Activated CD4-positive, alpha-beta T cell treated with anti-CD3 and anti-CD28 coated beads for 48 hours (primary cell): ENCODE measurements around the gene OGG1.
"Not testable (repeated sequence)": the region's sequence is repeated elsewhere in the genome, so short reads cannot be mapped to it uniquely, and the experiment has no call there.

ENCODE experiments used
- DNase-seq: peaks from one replicate; pipeline ENCODE4 v3.0.0-alpha.2; 2020

Gene OGG1

DNA sequence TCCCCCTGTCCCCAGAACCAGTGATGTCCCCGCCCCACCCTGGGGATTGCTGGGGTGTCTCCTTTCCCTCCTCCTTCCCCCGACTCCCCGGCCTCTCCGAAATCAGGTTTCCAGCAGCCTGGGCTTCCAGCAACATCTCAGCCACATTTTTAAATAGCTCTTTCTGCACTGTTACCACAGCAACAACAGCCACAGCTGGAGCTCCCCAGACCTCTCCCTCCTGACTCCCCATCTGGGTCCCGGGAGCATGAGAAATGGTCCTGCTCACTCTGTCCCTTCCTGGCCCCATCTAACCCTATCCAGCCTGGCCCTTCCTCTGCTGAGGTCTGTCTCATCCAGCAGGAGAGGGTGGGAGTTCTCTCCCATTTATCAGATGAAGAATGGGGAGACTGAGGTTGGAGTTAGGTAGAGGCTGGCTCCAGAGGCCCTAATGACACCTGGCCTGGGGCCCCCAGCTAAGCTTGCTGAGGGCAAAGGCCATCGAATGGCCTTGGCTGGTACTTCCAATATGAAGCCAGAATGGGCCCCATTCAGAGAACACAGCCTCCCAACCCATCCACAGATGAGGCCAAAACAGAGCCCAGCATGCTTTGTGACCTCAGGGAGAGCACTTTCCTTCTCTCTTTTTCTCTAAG, 18.5 kb downstream of the OGG1 start:
- DNase-seq = no peak

DNA sequence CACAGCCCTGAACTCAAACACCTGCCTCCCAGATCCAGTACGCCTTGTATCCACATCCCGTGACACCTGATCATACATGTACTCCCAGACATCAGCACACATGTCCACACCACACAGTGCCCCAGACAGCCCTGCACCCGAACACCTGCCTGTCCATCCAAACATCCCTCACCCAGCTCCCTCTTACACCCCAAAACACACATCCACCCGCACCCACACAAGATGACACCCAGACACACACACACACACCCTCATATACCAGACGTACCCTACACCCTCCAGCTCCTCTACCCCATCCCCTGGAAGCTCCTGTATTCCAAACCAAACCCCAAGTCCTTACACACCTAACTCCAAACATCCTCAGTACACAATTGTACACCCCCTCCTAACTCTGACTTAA, 19.3 kb downstream of the OGG1 start:
- DNase-seq = no peak

GRCh38 chr3:9769426-9770275, 19.9 kb downstream of the OGG1 start, which contains the start of gene CAMK1:
CAMK1 (minus strand) TSS chr3:9769947; CDS start chr3:9767749, 2,198 bp downstream.
- DNase-seq = peak; percentile 83

- DNase-seq = no peak
Observed at GRCh38 chr3:9770276-9770812, 20.6 kb downstream of the OGG1 start.

DNA sequence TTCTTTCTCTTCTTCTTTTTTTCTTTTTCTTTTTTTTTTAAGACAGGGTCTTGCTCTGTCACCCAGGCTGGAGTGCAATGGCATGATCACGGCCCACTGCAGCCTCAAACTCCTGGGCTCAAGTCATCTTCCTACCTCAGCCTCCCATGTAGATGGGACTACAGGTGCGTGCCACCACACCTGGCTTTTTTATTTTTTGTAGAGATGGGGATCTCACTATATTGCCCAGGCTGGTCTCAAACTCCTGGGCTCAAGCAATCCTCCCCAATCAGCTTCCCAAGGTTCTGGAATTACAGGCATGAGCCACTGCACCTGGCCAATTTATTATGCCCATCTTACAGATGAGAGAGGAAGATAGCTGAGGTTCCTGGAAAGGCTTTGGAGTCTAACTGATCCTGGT, 21.3 kb downstream of the OGG1 start:
- DNase-seq = not testable (repeated sequence)

- peak; percentile 37 for DNase-seq
Observed at GRCh38 chr3:9776896-9777693, 27.3 kb downstream of the OGG1 start.

DNA sequence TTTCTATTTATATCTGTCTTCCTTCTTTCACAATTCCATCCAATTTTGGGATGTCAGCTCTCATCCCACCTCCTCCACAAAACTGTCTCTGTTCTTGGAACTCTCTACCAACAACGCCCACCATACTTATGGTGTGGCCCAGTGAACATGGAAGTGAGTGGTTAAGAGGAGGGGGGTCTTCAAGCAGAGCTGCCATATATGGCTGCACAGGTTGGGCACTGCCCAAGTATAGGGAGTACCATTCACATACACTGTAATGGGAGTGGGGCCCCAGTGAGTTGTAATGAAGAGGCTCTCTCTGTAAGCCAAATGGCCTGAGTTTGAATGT, 27.9 kb downstream of the OGG1 start:
- peak; percentile 39 for DNase-seq

GRCh38 chr3:9778143-9779074, 28.7 kb downstream of the OGG1 start:
- DNase-seq = peak; percentile 82

GRCh38 chr3:9779075-9779593, 29.4 kb downstream of the OGG1 start:
- DNase-seq = no peak

GRCh38 chr3:9779721-9780457, 30.1 kb downstream of the OGG1 start:
- peak; percentile 37 for DNase-seq

GRCh38 chr3:9780458-9780812, 30.7 kb downstream of the OGG1 start:
- DNase-seq = peak; percentile 23

GRCh38 chr3:9780910-9781309, 31.2 kb downstream of the OGG1 start:
- no peak for DNase-seq

DNA sequence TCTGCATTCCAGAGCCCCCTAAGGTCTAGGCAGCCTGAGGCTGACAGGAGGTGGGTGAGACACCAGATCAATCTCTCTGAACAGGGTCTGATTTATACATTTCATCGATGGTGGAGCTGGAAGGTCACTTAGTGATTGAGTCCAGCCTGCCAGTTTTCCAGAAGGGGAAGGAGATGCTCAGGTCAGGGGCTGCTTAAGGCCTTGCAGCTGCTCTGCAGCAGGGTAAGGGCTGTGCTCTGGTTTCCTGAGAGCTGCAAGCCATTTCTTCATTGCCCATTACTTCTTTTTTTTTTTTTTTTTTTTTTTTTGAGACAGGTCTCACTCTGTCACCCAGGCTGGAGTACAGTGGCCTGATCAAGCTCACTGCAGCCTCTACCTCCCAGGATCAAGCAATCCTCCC, 31.8 kb downstream of the OGG1 start:
- DNase-seq = no peak

DNA sequence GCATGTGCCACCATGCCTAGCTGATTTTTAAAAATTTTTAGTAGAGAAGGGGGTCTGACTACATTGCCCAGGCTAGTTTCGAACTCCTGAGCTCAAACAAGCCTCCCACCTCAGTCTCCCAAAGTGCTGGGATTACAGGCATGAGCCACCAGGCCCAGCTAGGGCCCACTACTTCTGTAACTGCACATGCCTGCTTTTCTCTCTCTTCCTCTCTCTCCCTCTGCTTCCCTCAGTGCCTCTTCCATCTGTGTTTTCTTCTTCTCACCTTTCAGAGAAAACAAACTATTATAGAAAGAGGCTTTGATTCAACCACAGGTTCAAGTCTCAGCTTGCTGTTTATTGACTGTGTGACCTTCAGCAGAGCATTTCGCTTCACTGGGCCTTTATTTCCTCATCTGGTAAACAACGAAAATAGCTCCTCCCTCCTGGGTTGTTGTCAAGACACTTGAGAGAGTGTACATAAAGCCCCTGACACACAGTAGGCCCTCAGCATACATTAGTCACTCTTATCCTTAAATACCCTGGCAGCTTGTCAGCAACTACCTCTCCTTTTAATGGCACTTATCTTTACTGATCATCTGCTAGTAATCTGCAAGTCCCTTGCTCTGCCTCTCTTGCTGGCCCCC, 32.3 kb downstream of the OGG1 start:
- no peak for DNase-seq

DNA sequence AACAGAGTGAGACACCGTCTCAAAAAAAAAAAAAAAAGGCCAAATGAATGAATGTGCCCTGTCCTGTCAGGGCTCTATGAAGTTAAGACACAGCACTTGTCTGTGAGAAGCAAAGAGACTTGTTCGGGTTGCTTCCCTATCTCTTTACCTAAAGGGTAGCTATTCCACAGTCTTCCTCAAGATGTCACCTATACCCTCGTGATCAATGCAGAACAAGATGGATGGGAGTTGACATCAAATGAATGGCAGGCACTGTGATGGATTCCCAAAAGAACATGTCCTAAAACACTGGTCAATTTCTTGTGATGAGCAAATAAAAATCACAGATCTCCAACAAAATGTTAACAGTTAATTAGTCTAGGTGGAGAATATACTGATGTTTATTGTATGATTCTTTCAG, 33.0 kb downstream of the OGG1 start:
- DNase-seq = no peak

GRCh38 chr3:9783954-9784353, 34.2 kb downstream of the OGG1 start:
- DNase-seq = no peak

DNA sequence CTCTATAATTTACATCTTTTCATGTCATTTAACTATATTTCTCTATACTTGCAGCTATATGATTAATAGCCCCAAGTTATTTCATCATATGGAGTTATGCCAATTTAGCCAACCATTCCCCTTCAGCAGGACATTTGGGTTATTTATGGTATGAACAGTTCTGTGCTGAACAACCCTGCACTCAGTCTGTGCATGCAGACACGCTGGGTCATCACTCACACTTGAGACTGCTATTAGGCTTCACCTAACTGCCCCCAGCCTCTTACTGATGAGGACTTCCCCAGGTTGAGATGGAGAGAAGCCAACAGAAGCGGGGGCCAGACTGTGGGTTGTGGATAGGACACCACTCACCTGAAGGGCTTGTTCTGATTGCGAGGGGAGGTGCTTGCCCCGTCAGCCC, 35.2 kb downstream of the OGG1 start:
- no peak for DNase-seq

- DNase-seq = no peak
Observed at GRCh38 chr3:9785602-9786001, 35.9 kb downstream of the OGG1 start.

DNA sequence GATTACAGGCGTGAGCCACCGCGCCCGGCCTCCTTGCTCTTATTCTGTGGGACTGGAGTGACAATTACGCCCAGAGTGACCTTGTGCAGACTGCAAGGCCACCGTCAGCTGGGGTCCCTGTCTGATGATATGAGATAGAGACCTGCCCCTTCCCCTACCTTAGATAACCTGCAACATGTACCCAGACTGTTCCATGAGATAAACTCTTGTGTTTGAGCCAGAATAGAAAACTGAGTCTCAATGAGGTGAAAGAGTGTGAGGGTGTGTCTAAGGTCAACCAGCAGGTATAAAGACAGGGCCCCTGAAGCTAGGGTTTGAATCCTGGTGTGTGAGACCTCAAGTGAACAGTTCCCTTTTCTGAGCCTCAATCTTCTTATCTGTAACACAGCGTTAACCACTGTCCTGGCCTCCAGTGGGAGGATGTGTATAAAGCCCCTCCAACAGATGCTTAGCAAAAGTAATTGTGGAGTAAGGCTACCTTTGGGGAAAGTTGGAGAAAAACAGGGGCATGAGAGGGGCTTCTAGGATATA, 36.5 kb downstream of the OGG1 start:
- DNase-seq = no peak

DNA sequence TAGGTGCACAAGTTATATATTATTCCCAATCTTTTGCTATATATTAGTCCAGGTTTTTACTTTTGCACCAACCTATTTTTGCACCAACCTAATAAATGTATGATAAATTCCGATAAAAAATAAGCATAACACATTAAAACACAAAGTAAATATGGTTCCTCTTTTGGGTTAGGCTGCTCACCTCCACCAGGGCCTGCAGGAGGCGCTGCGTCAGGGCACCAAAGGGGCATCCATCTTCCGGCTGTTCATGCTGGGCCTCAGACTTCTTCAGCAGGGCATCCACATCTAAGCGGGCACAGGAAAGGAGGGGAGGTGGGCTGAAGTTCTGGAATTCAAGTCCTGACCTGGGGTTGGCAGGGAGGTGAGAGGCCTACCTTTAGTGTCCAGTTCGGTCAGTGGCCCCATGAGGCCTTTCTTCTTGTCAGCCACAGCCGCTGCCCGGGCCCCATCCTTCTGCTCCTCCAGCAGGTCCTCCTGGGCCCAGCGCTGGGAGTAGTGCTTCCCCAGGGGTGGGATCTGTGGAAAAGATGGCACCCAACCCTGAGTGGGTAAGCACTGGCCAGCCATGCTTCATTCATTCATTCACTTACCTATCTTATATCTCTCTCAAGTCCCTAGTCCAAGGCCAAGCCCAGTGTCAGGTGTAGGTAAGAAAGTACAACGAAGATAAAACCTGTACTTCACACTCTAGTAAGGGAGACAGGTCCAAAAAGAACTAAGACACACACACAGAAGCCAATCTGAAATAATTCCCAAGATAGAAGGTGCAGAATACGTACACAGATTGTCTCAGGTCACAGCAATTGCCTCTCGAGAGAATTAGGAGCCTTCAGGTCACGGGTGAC, 37.3 kb downstream of the OGG1 start:
- DNase-seq = peak; percentile 53
